Hair follicle dermal papilla cell (primary cell): Measurements from ENCODE around the gene RAP1B. TPM values are rescaled to one million over a fixed set of nuclear protein-coding genes. Genes with fewer than 3 reads are reported as not detected.

Experiments
- small RNA-seq: library from RNA; depleted of rRNA; stranded (forward); fragments of <200 nt; gene quantifications from one replicate; pipeline ENCODE3, GENCODE V24; 2012
- total RNA-seq: library from RNA; depleted of rRNA; stranded (reverse); fragments of >200 nt; gene quantifications from 2 replicates; pipeline ENCODE4 v1.2.3, GENCODE V29; 2012

RAP1B gene
- 230 and 237 TPM in 2 replicates for total RNA-seq

GRCh38 chr12:68610370-68611093 is at the start of gene RAP1B:
TSS of gene RAP1B (plus strand) at chr12:68610899. CDS start at chr12:68648725, 37,826 bp downstream.

GRCh38 chr12:68686595-68687521 is 76.2 kb downstream of the RAP1B start, which contains the start of gene NUP107:
TSS of gene NUP107 (plus strand) at chr12:68686978. CDS start at chr12:68687066, 88 bp downstream.

Small RNAs within 50 kb of the gene (small RNA-seq; reads per million reads assigned to genes)
- gene RF00017 (not detected), gene SNORA70G (not detected)

Other genes starting within 250 kb of the RAP1B start
- 23.0 and 33.6 TPM in 2 replicates for gene NUP107, start 76.1 kb downstream of the RAP1B start, total RNA-seq
- gene SLC35E3, start 135.3 kb downstream of the RAP1B start, total RNA-seq, result 2.3 and 4.0 TPM in 2 replicates
- gene MDM2, start 197.3 kb downstream of the RAP1B start, total RNA-seq, result 147 and 197 TPM in 2 replicates